ENCODE measurements around the gene OR51B2.
"Not testable (repeated sequence)": the region's sequence is repeated elsewhere in the genome, so short reads cannot be mapped to it uniquely, and the experiment has no call there.

OR51B2 gene

DNA sequence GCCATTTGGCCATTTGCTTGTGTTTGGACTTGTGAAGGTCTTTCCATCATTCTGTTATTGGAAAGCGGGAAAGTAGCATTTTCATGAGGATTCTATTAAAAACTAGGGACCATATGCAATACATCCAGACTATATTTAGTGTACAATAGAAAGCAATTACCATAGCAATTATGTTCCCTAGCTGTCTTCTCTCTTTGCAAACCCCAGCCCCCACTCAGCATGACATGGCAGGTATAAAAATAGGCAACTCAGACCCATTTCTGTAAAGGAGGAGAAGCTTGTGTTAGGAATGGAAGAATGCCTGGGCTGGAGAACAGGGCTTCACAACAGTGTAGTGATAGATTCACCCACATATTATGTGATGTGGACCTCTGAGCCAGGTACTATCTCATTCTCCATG lies 39.6 kb upstream of the OR51B2 start:
- POLR2A ChIA-PET (ENCODE audit: low non-redundant PET), result no interaction called here
- DNase-seq (ENCODE audit: low spot score), result no peak
- no peak for TF ChIP-seq CTCF (conservative IDR thresholded peaks at IDR 0.05; ENCODE audit: low read depth)
- CTCF ChIA-PET, result interaction anchor here (0.5 to 0.6 kb wide), 2 partner anchors 16 to 92 kb away, joined by 3 read pairs; no protein-coding TSS in a partner anchor
- H3K27ac ChIP-seq, result no peak overlapping the region

DNA sequence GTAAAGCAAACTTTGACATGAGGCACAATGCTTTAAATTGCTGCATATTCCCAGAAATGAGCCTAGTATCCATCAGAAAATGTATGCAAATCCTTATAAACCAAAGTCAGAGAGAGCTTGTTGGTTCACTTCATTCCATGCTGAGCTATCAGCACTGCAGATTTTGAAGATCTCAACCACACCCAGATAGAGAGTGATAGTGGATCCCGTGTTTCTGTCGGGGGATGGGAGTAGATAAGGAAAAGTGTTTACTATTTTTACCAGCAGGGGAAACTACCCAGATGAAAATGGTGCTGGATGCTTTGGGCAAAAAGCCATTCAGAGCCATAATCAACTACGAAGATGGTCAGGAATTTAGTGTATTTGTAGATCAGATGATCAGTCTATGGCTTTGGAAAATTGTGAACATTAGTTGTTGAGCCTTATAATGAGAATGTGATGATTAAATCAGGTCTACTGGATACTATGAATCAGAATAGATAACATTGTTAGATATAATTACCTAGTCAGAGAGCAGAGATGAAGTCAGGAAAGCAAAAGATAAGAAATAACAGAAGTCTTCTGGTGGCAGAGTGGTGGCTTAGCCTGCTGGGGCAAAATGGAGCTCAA lies 38.0 kb upstream of the OR51B2 start:
- ChIA-PET CTCF (no interaction called here), POLR2A (ENCODE audit: low non-redundant PET) (no interaction called here)

DNA sequence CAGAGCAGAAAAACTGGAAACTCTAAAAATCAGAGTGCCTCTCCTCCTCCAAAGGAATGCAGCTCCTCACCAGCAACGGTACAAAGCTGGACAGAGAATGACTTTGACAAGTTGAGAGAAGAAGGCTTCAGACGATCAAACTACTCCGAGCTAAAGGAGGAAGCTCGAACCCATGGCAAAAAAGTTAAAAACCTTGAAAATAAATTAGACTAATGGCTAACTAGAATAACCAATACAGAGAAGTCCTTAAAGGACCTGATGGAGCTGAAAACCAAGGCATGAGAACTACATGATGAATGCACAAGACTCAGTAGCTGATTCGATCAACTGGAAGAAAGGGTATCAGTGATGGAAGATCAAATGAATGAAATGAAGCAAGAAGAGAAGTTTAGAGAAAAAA lies 31.9 kb upstream of the OR51B2 start:
- POLR2A ChIA-PET (ENCODE audit: low non-redundant PET); H3K27ac ChIP-seq; CTCF ChIA-PET; DNase-seq (ENCODE audit: low spot score): not testable (repeated sequence)

More for the DNA sequence above, 38.0 kb upstream of the OR51B2 start:
- no peak for TF ChIP-seq CTCF (conservative IDR thresholded peaks at IDR 0.05; ENCODE audit: low read depth)
- DNase-seq (ENCODE audit: low spot score), result no peak
- no peak overlapping the region for H3K27ac ChIP-seq

GRCh38 chr11:5351208-5351607 lies 27.1 kb upstream of the OR51B2 start, which contains the start of gene OR51B6:
OR51B6 (plus strand) TSS chr11:5351508; CDS start chr11:5351508, 0 bp downstream.
- no peak within 1 kb of the TSS for H3K27ac ChIP-seq
- no peak for DNase-seq (ENCODE audit: low spot score)
- ChIA-PET CTCF (interaction anchor here (1.0 kb wide), 1 partner anchor 16 kb away, joined by 3 read pairs; no protein-coding TSS in a partner anchor), POLR2A (ENCODE audit: low non-redundant PET) (no interaction called here)
- TF ChIP-seq CTCF (conservative IDR thresholded peaks at IDR 0.05; ENCODE audit: low read depth), result no peak

DNA sequence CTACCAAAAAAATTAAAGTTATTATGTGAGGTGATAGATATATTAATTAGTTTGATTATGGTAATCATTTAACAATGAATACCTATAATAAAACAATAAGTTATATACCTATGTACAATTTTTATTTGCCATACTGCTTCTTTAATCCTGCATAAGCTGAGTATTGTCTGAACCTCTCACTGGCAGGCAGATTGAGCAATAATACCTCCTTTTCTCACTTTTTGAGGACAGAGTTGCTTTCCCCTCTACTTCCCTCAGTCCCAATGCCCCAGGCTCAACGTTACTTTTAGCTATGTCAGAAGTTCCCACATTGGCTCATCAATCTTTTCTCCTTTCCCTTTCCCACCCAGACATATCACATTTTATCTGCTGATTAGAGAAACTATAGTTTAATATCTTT lies 25.5 kb upstream of the OR51B2 start:
- no peak for TF ChIP-seq CTCF (conservative IDR thresholded peaks at IDR 0.05; ENCODE audit: low read depth)
- H3K27ac ChIP-seq, result no peak overlapping the region
- no peak for DNase-seq (ENCODE audit: low spot score)
- CTCF ChIA-PET, result interaction anchor here (0.7 kb wide), 1 partner anchor 1569 kb away, joined by 3 read pairs; no protein-coding TSS in a partner anchor
- POLR2A ChIA-PET (ENCODE audit: low non-redundant PET), result no interaction called here

DNA sequence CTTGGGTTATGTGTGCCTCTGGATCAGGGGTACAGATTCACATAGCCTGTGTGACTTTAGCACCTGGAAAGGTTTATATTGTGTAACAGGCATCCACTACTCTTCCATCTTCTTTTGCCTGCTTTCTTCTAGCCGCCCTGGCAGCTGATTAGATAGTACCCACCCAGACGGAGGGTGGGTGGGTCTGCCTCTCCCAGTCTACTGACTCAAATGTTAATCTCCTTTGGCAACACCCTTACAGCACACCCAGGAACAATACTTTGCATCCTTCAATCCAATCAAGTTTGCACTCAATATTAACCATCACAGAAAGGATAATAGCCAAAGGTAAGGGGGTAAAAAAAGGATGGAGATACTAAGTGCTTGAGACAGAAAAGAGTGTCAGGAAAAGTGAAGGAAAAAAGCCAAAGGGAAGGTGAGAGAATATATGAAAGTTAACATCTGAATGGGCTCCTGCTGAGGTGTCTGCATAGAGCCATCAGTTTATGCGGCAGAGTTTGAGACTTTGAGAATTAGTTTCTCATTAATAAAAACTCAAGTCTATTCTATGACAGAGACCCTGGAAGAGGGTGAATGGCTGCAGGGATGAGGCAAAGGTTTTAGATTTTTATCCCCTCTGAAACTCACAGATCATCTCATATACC lies 24.6 kb upstream of the OR51B2 start:
- POLR2A ChIA-PET (ENCODE audit: low non-redundant PET), result no interaction called here
- CTCF ChIA-PET, result interaction anchor here (0.6 kb wide), 1 partner anchor 24 kb away, joined by 3 read pairs; no protein-coding TSS in a partner anchor
- TF ChIP-seq CTCF (conservative IDR thresholded peaks at IDR 0.05; ENCODE audit: low read depth), result no peak
- H3K27ac ChIP-seq, result no peak overlapping the region
- DNase-seq (ENCODE audit: low spot score), result no peak

DNA sequence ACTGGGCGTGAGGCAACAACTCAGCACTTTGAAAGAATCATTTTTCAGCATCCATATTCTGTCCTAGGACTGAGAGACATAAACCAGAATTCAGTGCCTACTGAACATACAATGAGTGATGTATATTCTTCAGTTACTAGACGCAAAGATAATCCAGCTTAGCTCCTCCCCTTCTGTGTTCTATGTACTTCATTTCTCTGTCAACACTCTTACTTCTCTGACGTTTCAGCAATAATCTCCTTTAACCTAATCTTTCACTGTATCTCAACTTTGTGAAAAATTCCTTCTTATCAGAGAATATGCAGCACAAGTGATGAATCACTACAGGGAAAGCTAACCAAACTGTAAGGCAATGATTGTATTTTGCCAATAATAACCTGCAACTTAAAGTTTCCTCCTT lies 21.7 kb upstream of the OR51B2 start:
- ChIA-PET POLR2A (ENCODE audit: low non-redundant PET) (no interaction called here), CTCF (no interaction called here)

More for the DNA sequence above, 21.7 kb upstream of the OR51B2 start:
- no peak overlapping the region for H3K27ac ChIP-seq
- no peak for DNase-seq (ENCODE audit: low spot score)
- TF ChIP-seq CTCF (conservative IDR thresholded peaks at IDR 0.05; ENCODE audit: low read depth), result no peak
